NCI-H1092 treated with DMSO at 0.1 percent for 48 hours (cell line): ENCODE measurements around the gene STARD3NL.
"Not testable (repeated sequence)": the region's sequence is repeated elsewhere in the genome, so short reads cannot be mapped to it uniquely, and the experiment has no call there.

Experiments
- DNase-seq: peaks from one replicate; lab custom pipeline; 2025; lab: John Stamatoyannopoulos, UW

STARD3NL gene

DNA sequence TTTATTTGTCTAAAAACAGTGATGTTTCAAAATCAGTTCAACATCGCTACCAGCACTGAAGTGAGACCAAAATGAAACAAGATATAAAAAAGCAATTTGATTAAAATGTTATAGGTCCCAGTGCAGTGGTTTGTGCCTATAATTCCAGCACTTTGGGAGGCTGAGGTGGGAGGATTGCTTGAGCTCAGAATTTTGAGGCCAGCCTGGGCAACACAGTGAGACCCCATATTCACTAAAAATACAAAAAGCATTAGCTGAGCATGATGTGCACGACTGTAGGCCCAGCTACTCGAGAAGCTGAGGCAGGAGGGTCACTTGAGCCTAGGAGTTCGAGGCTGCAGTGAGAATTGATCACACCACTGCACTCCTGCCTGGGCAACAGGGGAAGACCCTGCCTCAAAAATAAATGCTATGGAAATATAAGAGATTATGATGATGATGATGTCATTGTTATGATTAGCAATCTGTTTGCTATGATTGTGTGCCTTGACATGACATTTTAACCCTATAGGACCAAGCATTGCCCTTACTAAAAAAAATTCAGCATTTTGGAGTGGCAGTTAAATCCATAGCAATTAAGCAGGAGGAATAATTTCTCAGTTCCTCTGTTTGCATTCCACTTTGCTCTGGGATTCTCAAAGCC, 91.8 kb downstream of the STARD3NL start:
- DNase-seq = not testable (repeated sequence)

- DNase-seq = not testable (repeated sequence)
These were observed 92.4 kb downstream of the STARD3NL start for GRCh38 chr7:38270405-38270804.

DNA sequence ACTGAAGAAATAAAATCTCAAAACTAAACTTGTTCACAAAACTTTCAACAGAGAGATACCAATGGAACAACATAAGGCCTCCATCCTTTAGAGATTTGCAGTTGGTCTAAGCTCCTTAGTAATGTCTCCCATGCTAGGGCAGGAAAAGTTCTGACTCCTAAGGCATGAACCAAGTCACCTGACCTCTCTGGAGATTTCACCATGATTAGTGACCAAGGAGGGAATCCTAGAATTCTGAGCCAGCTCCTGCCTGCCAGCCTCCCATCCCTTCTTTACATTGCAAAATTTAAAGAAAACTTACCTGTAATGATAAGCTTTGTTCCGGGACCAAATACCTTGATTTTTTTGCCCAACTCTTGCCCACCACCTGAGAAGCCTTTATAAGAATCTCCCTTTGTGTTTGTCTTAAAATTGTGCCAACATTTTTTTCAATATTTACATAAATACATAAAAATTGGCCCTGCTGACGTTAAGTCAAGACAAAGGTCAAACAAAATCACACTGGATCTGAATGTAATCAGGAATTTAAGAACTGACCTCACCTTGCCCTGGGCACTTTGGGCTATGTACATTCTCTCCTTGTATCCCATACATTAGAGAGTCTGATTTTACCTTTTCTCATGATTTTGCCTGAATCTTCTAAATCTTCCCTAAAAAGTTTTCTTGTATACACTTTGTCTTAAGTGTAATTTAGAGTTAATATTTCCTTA, 95.4 kb downstream of the STARD3NL start, which contains the start of gene TARP:
Gene TARP, minus strand, starts transcription at position 351 of the 710 bp plus-strand sequence.
- DNase-seq = no peak

DNA sequence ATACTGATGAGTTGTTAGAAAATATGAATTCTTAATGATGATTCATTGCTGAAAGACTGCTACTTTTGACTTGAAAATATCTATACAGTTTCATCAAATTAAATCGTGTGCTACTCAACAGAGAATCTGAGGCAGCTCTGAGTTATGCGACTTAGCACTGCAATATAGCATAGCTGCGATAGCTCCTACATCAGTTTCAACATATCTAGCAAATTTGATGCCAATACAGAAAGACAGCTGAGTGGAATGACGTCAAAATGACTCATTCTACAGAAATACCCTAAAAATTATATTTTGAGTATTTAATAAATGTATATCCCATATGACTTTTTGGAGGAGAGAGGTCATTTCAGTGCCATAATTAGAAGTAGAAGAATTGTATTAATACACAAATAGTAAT, 96.4 kb downstream of the STARD3NL start:
- no peak for DNase-seq

DNA sequence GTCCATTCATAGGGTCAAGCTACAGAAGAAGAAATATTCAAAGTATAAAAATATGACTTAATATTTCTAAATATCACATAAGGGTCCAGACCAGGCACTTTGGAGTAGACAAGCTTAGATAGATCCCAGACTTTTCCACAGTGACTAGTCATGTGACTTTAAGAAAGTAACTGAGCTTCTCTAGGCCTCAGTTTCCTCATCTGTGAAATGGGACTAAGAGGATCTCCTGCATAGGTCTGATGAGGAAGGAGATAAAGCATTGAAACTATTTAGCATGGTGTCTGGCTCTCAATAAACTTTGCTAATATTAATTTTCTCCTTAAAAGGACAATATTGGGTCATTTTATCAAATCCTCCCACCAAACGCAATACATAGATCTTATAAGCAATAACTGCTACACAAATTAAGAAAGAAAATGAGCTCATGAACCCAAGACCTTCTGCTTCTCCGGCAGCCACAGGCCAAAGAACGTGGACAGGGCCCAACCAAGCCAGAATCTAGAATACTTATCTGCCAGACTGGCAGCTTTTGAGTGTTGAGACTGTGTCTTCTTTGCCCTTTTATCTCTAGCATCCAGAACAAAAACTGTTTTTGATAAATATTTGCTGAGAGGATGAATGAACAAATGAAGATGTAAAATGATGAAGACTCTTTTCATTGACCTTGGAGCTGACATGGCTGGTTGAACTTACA, 97.0 kb downstream of the STARD3NL start:
- DNase-seq = no peak

- DNase-seq = no peak
These were observed 98.2 kb downstream of the STARD3NL start for GRCh38 chr7:38276096-38276877.

GRCh38 chr7:38280000-38280399, 102.0 kb downstream of the STARD3NL start:
- no peak for DNase-seq
